ENCODE measurements around the gene C3orf33.

C3orf33 gene

DNA sequence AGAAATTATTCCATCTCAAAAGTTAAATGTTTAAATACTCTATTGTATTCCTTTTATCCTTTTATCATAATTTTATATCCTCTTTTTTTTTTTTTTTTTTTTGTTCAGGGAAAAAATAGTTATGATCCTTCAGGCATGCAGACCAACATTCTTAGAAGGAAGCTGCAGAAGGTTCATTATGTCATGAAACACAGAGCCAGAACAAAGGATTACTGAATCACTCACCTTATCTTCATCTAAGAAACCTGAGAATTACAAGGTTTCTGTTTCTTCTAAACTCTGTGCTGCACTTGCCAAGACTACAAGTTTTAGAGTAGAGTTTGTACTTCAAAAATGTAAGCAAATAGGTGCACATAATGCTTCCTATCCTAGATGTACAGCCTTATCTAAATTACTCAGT lies 64.5 kb downstream of the C3orf33 start:
- DNase-seq = peak; percentile 68

DNA sequence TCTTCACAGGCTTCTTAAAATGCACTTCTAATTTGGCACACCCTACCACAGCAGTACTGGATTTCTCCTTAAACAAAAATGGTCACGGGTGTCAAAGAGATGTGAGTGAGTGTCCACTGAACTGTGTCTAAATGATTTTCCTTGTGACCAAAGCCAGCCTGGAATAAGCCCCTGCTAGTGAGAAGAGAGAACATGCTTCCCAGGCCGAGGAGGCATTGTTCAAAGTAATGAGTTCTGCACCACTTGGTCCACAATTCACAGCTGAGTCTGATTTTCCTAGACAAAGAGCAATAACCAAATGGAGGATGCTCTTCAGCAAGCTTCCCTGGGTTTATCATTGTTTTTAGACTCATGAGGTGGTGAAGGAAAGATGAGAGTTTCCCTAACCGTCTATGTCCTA lies 65.0 kb downstream of the C3orf33 start:
- peak; percentile 94 for DNase-seq

DNA sequence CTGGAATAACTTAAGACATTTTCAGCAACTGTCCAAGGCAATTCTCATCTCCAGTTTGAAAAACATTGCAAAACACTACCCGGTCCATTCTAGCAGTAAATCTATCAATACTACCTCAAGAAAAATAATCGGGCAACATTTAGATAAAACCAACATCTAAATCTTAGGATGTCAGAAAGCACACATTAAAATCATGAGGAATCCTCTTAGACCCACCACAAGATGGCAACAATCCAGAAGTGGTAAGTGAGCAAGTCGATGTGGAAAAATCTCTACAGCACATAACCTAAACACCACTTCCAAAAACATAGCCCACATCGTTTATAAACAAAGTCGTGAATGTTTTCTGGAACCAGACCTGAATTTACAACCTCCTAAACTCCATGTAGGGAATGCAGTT lies 66.9 kb downstream of the C3orf33 start:
- no peak for DNase-seq

DNA sequence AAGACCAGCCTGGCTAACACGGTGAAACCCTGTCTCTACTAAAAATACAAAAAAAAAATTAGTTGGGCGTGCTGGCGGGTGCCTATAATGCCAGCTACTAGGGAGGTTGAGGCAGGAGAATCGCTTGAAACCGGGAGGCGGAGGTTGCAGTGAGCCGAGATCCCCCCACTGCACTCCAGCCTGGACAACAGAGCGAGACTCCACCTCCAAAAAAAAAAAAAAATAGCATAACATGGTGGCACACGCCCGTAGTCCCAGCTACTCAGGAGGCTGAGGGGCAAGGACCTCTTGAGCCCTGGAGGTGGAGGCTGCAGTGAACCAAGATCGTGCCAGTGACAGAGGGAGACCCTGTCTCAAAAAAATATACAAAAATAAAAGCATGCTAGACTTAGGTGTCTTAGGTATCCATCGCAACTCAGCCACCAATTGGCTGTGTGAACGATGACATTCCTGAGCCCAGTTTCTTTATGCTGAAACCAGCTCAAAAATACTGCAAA lies 67.5 kb downstream of the C3orf33 start:
- DNase-seq = no peak

DNA sequence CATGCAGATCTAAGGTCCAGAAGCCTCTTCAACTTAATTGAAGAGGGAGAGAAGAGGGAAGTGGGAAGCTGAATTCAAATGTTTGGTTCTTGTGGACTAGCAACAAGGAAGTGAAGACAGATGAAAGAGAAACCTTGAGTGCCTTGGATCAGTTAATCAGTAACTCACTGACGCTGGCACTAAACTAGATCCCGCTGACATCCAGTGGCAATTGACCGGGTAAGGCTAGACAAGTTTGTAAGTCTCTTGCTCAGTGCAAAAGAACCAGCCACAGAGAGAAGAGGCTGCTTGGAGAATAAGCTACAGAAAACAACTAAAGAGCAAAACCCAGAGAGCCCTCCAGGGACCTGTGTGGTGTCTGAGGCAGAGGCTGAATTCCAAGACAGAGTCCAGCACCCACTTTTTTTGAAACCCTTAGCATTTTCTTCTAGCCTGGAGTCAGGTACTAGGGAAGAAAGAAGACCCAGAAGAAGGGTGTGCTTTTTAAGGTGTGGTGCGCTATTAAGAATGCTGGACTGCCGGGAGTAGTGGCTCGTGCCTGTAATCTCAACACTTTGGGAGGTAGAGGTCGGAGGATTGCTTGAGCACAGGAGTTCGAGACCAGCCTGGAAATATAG lies 68.1 kb downstream of the C3orf33 start:
- peak; percentile 54 for DNase-seq

DNA sequence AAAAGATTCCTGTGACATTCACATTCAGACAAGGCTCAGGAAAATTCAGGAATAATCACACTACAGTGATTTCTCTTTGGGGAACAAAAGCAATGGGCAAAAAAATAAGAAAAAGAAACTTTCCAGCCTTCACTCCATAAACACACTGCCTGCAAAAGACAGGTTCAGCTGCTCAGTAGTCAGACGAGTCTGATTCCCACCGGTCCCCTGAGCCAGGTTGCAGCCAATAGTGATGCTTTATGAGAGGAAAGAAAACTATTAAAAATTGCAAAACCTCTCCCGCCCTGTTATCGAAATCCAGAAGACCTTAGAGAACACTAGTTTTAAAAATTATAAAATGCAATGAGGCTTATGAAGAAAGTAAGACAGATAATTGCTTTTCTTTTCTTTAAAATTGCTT lies 69.7 kb downstream of the C3orf33 start:
- no peak for DNase-seq

DNA sequence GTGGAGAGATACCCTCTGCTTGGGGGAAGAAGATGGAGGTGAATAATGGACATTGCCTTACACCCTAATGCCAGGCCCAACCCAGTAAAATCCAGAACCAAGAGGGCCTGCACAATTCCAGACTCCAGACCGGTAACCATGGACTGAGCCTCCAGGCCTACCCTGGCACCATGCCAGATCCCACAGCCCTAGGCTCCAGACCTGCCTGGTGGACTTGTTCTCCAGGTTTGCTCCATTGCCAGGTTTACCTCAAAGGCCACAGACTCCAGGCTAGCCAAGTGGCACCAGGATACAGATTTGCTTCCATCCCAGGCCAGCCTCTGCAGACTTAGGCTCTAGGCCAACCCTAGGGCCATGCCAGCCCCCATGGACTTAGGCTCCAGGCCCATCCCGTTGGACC lies 75.2 kb downstream of the C3orf33 start:
- no peak for DNase-seq

DNA sequence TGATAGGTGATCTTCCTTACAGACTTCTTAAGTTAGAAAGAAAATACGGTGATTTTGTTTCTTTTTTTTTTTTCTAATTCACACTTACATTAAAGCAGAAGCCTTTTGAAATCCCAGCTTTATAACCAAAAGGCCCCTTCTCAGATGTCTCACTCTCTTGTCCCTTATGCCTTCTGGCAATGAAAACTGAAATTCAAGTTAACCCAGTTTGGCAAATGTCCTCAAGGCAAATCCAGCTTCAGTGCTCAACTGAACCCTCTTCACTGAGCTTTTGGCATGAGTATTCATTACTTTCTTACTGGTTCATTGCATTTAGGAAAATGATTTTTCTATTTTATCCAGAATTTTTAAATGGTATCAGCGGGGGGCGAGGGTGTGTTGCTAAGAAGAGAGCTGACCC lies 78.2 kb downstream of the C3orf33 start:
- no peak for DNase-seq

DNA sequence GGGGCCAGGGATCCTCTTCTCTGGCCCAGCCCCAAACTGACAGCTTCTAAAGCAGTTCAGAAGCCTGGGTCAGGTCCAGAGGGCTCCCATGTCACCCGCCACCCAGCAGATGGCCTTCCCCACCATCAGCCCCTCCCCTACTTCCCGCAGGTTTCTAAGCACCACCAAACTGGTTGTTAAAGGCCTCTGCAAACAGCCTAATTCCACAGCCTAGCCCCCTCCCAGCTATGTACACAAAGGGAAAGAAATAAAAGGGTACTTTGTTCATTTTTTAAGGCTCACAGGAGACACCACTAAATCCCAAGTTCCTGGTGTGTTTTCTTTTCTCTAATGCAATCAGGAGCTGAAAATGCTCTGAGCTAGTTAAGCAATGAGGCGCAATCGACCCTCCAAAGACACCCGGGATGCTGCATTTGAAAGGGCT lies 91.8 kb downstream of the C3orf33 start:
- DNase-seq = peak; percentile 60

Data from eye (tissue), 1 donor.